ENCODE measurements around the gene PCYT1B. TPM values are rescaled to one million over a fixed set of nuclear protein-coding genes. Genes with fewer than 3 reads are reported as not detected.
"Not testable (repeated sequence)": the region's sequence is repeated elsewhere in the genome, so short reads cannot be mapped to it uniquely, and the experiment has no call there.

Gene PCYT1B
- 29.8 TPM for total RNA-seq

DNA sequence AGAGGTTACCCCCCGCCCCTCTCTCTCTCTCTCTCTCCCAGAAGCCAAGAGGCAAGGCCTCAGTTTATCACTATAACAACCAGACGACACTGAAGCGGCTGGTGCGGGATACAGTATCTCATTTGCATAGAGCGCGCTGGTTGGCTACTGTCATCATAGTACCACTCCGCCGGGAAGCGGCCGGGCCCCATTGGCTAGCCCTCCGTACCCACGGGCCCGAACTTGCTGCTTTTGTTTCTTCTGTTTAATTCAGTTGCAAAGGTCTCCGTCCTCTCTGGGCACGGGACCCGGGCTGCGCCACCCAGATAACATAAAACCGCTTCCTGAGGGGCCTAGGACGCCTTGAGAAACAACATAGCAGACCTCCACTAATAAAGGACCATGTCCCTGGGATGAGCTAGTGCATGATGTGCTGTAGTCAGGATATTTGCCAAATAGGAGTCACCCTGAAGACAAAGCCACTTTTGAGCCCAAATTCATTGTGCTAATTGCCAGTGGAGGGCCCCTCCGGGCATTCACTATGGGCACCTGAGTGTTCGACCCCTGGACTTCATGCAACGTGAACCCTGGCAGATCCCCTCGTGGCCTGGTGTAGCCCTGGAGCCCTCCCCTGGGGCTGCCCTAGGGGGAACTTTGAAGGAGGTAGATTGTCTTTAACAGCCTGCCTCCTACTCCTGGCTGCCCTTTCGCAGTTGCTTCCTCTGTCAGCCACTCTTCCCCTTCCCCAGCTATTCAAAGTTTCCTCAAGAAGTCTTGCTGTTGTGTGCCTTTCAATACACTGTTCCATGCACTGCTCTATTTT lies at the start of gene PCYT1B:
Gene PCYT1B (minus strand): TSS at position 91 of the 802 bp plus-strand sequence. CDS start 242 bp downstream, outside the sequence.
- no peak for FAIRE-seq
- peak in 1 of 2 donors; percentile 25 for DNase-seq (ENCODE audit: low spot score in 2 of 2)

DNA sequence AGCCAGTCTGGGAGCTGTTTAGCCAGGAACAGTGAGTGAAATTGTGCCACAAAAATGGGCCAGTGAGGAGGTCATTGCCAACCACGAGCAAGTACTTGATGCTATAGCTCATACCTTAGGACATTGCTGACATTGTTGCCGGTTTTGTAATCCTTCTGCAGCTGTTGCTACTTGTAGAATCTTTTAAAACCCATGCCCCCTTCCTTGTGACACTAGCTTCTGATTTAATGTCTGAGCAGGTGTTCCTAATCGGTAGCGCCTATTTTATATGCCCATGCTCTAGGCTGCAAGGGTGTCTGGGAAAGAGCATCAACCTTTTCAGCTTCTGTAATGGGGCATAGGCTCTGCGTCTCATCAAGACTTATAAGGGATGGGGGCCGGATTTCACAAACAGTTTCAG lies 49.1 kb upstream of the PCYT1B start:
- DNase-seq (ENCODE audit: low spot score in 2 of 2) (no peak), FAIRE-seq (no peak)

DNA sequence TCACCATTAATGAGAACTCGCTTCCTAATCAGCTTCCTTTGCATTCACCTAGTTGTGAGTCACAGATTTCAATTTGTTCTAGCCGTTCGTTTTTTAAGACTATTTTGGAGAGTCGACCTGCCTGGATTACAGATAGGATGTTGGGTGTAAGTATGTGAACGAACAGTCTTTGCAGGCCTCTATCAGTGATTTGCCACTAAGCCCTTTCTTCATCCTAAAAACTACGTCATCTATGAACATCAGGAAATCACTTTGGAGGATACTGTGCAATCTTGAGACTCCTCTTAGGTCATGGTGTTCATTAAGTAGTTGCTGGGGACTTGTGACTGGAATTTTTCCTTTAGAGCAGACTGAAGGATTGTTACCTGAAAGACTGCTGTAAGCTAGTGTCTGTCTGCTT lies 47.7 kb upstream of the PCYT1B start:
- FAIRE-seq (no peak), DNase-seq (ENCODE audit: low spot score in 2 of 2) (no peak)

DNA sequence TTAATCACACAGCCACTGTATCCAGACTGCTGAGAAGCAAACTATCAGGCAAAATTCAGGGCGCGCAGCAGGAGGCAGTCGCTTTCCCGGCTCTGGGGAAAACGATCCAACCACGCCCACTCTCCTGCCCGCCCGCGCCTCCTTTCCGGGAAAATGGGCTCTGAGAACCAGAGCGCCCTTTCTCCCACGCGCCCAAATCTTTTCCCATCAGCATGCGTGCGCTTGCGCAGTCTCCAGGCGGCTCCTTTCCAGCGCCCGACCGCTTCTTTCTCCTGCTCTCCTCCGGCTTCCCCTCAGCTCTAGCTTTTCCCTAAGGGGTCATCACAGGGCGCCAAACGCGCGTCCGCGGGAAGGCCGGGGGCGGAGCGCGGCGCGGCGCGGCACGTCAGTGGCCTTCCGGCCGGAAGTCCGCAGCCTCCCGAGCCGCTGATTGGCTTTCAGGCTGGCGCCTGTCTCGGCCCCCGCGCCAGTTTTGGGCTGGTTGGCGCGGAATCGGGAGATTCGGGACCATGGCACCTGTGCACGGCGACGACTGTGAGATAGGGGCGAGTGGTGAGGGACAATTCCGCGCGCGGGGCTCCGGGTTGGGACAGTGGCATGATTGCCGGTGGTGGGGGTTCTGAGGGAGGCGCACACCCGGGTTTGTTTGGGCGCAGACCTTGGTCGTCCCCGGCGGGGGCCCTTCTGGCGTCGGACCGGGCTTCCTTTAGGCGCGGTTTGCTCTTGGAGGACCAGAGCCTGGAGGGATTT lies 46.5 kb upstream of the PCYT1B start, which contains the start of gene POLA1:
Gene POLA1 (plus strand): TSS at position 466 of the 750 bp plus-strand sequence. CDS start 44 bp downstream, at position 510.
- FAIRE-seq (no peak), DNase-seq (ENCODE audit: low spot score in 2 of 2) (peak; percentile 81 to 85)

DNA sequence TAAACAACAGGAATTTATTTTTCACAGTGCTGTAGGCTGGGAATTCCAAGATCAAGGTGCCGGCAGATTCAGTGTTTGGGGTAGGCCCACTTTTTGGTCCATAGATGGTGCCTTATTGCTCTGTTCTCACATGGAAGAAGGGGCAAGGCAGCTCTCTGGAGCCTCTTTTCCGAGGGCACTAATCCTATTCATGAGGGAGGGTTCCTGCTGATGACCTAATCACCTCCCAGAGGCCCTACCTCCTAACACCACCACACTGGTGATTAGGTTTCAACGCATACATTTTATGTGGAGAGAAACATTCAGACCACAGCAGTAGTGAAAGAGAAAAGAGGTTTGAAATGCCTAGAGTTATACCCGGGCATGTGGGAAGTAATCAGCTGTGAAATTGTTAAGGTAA lies 45.2 kb upstream of the PCYT1B start:
- FAIRE-seq (no peak), DNase-seq (ENCODE audit: low spot score in 2 of 2) (no peak)

DNA sequence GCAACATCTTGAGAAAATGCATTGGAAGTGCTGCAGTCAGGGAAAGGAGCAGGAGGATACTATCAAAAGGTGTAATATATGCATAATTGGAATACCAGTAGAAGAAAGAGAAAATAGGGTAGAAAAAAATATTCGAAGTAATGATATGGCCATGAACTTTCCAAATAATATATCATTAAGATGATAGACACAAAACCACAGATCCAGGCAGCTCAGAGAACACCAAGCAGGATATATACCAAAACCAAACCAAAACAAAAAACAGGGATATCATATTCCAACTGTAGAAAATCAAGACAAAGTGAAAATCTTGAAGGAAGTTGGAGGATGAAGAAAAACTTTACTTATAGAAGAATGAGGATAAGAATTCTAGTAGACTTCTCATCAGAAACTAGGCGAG lies 36.9 kb upstream of the PCYT1B start:
- DNase-seq (ENCODE audit: low spot score in 2 of 2) (no peak), FAIRE-seq (no peak)

DNA sequence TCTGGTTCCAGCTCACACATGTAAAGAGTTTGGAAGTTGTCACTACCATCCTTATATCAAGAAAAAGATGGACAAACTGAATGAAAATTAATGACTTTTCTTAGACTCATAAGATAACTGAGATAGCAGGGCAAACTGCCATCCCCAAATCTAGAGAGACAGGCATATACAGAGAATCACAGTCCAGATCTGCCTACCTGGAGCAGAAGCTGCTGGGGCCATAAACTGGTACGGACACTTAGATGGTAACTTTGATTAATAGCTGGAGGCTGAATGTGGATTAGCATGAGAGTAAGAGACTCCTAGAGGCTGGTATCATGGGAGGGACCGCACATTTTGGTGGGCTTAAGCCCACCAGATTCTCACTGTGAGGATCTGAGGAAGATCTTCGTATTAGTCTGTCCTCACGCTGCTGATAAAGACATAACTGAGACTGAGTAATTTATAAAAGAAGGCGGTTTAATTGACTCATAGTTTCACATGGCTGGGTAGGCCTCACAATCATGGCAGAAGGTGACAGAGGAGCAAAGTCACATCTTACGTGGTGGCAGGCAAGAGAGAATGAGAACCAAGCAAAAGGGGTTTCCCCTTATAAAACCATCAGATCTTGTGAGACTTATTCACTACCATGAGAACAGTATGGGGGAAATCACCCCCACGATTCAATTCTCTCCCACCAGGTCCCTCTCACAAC lies 35.7 kb upstream of the PCYT1B start:
- FAIRE-seq (no peak), DNase-seq (ENCODE audit: low spot score in 2 of 2) (no peak)

DNA sequence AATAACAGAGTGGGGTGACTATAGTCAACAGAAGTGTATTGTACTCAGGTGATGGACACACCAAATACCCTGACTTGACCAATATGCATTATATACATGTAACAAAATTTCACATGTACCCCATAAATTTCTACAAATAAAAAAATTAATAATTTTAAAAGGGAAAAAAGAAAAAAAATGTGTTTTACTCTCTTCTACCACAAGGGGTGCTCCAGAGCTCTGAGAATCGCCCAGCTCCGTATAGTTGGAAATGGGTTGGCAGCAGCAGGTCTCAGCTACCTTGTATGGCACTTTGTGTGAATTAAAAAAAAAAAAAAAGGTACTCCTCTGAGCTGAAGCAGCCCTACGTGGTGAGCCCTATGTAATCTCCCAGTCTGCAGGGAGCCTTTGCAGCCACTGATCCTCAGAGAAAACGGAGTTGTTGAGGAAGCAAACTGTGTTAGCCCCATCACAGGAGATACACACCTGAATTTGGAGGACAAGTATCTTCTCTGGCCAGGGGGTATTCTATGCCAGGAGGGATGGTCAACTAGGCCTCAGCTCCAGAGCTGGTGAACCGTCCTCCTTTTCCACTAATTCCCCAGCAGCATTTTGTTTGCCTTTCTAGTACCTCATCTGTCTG lies 29.4 kb upstream of the PCYT1B start:
- peak; percentile 10 for FAIRE-seq
- DNase-seq (ENCODE audit: low spot score in 2 of 2): no peak

DNA sequence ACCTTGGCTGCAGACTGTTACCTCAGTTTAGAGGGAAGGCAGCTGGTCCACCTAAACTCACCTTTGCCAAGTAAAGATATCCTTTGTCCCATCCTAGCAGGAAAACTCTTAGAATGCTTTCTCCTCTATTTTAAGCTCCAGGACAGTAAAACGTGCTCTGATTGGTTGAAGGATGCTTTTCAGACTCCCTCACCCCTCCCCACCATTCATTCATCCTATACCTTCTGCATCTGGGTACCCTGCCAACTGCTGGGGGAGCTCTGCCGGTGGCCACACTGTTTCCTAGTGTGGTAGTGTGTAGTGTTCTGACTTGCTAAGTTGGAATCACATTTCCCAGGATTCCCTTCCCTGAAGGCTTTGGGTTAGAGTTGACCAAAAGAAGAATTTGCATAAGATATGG lies 26.3 kb upstream of the PCYT1B start:
- FAIRE-seq (no peak), DNase-seq (ENCODE audit: low spot score in 2 of 2) (no peak)

DNA sequence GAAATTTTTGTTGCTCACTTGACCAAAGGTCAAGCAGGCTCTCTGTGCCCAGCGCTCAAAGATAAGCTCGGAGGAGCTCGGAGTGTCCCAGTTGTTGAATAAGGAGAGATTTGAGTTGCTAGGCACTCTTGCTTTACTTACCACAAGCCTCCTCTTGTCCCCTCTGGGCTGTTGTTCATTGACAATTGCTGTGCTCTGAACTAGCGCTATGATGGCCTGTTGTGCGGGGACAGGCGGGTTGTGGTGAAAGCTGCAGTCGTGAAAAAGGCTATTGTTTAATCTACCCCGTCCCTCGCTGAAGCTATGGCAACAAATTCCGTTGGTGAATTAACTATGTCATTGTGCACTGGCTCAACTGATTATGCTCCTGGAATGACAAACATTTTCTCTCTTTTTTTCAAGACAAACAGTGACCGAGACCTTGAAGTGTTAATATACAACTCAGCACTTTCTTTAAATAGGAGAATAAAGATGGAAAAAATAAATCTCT lies 25.6 kb upstream of the PCYT1B start:
- peak; percentile 13 to 23 for DNase-seq (ENCODE audit: low spot score in 2 of 2)
- no peak for FAIRE-seq

DNA sequence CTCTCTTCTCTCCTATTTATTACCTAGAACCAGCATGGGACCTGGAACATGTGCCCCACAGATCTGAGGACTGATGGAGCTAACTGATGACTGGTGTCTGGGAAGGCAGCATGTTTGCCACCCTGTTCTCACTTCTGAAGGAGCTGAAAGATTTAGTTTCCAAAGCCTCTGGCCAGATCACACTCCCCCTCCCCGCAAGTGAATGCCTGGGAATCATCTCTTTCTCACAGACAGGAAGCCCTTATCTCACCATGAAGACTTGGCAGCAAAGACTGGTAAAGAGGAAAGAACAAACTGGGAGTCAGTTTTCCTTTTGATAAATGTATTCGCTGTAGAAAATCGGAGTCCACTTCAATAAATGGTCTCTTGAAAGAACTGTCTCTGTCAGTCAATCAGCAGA lies 21.0 kb upstream of the PCYT1B start:
- DNase-seq (ENCODE audit: low spot score in 2 of 2): no peak
- FAIRE-seq: no peak

DNA sequence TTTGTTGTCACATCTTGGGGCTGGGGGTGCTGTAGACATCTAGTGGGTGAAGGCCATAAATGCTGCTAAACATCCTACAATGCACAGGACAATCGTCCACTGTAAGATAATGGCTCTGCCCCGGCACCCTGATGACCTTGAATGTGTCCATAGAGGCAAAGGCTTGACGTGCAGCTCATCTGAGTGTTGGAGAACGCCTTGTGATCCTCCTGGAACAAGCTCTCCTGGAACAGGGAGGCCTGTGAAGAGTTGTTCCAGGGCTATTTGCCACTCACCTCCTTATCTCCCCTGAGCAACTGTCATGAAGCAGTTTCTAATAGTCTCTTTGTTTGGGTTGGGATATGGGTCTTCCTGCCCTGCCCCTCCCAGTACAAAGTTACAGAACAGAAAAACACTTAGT lies 15.2 kb upstream of the PCYT1B start:
- FAIRE-seq: no peak
- no peak for DNase-seq (ENCODE audit: low spot score in 2 of 2)

DNA sequence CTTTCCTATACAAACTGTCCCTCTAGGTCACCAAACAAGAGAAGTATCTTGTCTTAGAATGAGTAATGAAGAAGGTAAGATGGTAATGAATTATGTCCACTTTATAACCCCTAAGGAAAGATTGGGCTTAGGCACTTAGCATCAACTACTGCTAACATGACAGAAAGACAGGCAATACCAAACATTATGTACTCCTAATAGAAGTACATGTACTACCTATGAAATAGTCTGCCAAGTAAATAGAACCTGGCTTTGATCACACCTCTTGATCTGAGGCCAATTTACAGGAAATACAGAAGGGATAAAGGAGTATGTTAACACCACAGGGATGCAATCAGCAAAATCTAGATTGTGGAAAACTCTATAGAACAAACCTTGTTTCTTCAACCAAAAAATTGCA lies 14.1 kb upstream of the PCYT1B start:
- FAIRE-seq: no peak
- DNase-seq (ENCODE audit: low spot score in 2 of 2): no peak

DNA sequence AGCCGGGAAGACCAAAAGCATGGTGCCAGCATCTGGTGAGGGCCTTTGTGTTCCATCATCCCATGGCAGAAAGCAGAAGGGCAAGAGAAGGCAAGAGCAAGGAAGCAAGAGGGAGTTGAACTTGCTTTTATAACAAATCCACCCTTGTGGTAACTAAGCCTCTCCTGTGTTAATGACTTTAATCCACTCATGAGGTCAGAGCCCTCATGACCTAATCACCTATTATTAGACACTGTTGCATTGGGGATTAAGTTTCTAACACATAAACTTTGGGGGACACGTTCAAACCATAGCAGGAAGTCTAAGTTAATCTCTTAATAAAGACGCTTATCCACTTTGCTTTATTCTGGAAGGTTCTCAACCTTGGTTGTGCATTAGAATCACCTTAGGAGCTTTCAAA lies 12.5 kb upstream of the PCYT1B start:
- no peak for FAIRE-seq

DNA sequence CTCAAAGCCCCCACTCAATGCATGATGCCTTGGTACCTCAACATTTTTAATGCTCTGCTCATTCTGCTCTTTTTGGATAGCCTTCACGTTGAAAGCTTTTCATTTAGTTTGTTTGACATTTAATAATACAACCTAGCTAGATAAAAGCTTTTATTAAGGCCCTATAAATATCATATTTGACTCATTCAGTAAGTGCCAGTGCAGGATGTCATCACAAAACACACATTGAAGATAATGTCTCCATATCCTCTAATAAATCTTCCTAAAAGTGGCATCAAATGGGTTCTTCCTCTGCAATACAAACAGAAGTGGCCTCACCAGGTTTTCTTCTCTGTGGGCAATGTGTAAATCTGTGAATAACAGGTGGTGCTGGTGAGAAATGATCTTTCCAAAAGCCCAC lies 12.0 kb upstream of the PCYT1B start:
- FAIRE-seq (no peak), DNase-seq (ENCODE audit: low spot score in 2 of 2) (no peak)

More for the DNA sequence above, 12.5 kb upstream of the PCYT1B start:
- DNase-seq (ENCODE audit: low spot score in 2 of 2): no peak

DNA sequence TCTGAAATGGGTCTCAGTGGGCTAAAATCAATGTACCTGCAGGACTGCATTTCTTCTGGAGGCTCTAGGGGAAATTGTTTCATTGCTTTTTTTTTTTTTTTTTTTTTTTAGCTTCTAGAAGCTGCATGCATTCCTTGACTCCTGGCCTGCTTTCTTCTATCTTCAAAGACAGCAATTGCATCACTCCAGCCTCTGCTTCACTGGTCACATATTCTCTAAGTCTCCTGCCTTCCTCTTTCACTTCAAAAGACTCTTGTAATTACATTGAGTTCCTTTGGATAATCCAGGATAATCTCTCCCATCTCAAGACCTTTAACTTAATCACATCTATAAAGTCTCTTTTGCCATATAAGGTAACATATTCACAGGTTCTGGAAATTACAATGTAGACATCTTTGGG lies 11.3 kb upstream of the PCYT1B start:
- DNase-seq (ENCODE audit: low spot score in 2 of 2): no peak
- FAIRE-seq: no peak

DNA sequence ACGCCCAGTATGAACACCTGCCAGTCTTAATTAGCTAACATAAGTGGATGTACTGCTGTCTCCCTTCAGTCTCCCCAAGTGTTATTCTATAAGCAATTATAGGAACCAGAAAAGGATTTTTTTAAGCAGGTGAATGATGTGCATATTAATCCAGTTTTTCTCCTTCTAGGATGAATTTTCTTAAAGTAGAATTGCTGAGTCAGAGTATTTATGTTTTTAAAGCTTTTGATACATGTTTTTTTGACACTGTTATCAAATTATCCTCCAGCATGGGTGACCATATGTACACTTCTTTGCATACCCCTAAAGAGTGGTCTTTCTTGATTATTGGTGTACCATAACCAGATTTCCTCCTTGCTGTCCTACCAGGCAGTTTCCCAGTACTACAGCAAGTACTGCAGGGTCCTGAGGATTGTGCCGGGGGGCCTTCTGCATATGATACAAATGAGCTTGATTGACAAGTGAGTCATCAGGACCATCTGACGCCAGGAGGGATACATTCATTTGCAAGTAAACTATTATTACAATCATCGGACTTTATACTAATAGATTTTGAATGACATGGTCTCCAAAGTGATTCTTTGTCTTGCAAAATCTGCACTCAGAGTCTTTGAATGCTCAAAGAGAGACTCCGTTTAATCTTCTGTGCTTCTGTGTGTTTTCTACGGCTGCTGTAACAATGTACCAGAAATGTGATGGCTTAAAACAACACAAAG lies 10.7 kb upstream of the PCYT1B start:
- DNase-seq (ENCODE audit: low spot score in 2 of 2) (no peak), FAIRE-seq (no peak)

DNA sequence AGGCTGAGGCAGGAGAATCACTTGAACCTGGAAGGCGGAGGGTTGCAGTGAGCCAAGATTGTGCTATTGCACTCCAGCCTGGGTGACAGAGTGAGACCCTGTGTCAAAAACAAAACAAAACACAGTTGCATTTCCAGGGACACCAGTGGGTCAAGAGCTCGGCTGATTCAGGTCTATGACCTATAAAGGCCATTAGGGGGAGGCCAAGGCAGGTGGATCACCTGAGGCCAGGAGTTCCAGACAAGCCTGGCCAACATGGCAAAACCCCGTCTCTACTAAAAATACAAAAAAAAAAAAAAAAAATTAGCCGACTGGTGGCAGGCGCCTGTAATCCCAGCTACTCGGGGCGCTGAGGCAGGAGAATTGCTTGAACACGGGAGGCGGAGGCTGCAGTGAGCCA lies 8.5 kb upstream of the PCYT1B start:
- FAIRE-seq; DNase-seq (ENCODE audit: low spot score in 2 of 2): not testable (repeated sequence)

DNA sequence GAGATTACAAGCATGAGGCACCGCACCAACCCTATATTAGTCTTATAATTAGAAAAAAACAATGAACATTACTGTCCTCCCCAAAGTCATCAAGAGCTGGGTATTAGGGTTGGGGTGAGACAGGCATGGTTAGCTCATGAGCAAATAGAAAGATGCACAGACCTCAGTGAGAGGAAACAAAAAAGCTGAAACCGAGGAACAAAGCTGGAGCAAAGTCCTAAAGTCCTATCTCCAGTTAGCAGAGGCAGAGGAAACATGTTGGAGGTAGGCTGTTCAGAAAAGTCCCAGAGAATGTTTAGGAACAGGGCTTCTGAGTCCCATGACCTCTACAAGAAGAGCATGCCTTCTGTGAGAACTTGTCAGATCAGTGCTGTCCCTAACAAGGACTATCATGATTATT lies 4.6 kb upstream of the PCYT1B start:
- no peak for DNase-seq (ENCODE audit: low spot score in 2 of 2)
- FAIRE-seq: no peak

DNA sequence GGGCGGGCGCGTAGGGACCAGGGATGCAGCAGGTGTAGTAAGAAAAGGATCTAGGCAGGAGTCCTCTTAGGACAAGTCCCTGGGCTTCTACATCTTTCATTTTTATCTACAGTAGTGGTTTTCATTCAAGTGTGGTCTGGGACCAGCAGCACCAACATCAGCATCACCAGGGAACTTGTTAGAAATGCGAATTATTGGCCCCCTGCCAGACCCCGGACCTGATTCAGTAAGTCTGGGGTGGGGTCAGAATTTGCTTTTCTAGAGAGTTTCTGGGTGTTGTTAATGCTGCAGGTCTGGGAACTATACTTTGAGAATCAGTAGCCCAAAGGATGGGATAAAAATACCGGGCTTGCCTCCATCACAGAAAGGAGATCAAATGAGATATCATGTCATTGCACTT lies 1.3 kb upstream of the PCYT1B start:
- FAIRE-seq: no peak

More for the DNA sequence above, 1.3 kb upstream of the PCYT1B start:
- DNase-seq (ENCODE audit: low spot score in 2 of 2): no peak
